Activated CD4-positive, alpha-beta T cell treated with anti-CD3 and anti-CD28 coated beads, Interleukin-2, amount 50 U/mL, for 4 hours (primary cell): ENCODE data around the gene PDE6G.

Experiments
- DNase-seq, 2 experiments: peaks; one replicate each; pipeline ENCODE4 v3.0.0-alpha.2; 2020

The PDE6G gene

DNA sequence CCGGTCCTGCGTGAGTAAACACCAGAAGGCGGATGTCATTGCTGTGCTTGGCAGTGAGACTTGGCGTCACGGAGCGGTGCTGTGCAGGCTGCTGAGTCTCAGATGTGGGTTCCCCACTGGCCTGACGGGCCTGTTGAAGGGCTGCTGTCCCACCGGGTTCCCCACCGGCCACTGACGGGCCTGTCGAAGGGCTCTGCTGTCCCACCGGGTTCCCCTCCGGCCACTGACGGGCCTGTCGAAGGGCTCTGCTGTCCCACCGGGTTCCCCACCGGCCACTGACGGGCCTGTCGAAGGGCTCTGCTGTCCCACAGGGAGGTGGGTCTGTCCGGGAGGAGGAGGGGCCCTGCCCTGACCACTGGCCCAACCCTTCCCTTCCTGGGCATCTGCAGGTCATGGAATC, 30.3 kb upstream of the PDE6G start:
- DNase-seq, result no peak

DNA sequence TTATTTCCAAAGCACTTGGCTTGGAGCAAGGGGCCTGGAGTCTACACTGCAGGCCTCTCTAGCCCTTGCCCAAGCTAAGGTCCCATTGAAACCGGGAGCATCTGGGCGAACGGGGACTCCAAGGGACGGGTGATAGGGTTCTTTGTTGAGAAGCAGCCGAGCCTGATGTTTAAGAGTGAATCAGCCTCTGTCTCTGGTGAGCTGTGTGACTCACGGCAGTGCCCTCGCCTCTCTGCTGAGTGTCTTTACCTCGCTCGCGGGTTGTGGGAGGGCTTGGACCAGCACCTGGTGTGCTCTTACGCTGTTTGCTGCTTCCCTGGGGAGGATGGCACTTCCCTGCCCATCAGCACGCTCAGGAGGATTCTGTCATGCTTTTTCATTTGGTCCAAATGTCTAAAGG, 28.8 kb upstream of the PDE6G start:
- peak; percentile 51 to 52 for DNase-seq

DNA sequence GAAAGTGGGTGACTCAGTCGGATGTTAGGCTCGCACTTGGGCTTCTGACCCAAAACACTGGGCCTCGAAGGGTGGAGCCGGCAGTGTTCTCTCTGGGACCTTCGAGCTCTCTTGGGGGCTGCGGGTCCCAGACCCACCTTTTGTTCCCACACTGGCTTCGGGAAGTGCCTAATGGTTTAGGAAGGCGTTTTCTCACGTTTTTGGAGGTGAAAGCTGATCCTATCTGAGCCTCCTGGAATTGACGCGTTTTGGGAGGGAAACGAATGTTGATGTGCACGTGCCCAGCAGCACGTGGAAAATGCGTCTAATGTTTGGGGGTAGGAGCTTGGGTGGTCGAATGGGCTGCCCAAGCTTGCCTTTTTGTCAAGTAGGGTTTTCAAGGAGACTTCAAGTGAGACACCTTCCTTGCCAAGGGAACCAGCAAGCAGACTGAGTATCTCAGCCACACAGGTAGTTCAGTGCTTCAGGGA, 28.1 kb upstream of the PDE6G start:
- DNase-seq, result no peak

DNA sequence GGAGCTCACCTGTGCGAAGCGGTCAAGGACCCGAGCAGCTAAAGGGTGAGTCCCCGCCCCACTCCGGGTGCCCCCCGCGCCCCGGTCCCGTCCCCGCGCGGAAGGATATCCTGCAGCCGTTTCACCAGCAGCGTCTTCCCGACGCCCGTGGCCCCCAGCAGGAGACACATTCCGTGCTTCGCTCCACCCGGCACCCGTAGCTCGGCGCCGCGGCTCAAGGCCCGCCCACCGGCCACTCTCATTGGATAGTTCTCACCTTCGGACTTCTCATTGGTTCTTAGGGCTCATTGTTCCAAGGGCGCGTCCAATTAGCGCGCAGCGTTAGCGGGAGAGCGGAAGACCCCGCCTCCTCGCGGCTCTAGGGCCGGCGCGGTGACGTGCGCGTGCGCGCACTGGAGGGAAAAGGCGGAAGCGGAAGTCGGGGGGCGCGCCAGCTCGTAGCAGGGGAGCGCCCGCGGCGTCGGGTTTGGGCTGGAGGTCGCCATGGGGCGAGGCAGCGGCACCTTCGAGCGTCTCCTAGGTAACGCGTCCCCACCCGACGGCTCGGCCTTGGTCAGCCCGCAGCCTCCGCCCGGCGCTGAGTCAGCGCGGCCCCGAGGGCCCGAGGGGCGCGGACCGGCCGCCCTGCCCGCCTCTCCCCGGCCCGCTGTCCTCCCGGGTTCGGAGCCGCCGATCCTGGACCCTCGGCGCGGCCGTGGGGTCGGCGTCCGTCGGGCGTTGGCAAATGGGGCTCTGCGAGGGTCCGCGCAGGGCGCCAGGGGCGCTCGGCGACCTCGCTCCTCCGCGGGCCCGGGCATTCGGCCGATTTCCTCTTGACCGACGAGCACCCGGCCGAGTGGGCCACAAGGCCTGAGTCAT, 27.5 kb upstream of the PDE6G start, which contains the start of the genes ARL16 and HGS:
Gene ARL16 (minus strand): TSS at position 214 of the 858 bp plus-strand sequence. CDS start 44 bp downstream, at position 170.
Gene HGS (plus strand): TSS at position 428 of the 858 bp plus-strand sequence. CDS start 56 bp downstream, at position 484.
- DNase-seq, result peak; percentile 95 to 96

DNA sequence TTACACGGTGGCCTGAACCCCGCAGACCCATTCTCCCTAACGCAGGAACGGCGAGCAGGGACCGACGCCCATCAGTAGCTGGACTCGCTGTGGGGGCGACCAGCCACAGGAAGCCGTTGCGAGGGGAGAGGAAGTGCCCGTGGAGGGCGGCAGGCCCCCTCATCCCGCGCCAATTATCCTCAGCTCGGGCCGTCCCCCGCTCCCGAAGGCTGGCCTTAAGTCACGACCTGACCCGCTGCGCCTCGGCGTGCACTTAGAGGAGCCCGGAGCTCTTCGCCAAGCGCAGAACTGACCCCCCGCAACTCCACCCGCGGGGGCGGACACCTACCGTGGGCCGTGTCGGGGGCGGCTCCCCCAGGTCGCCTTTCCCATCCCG, 26.9 kb upstream of the PDE6G start:
- no peak for DNase-seq

DNA sequence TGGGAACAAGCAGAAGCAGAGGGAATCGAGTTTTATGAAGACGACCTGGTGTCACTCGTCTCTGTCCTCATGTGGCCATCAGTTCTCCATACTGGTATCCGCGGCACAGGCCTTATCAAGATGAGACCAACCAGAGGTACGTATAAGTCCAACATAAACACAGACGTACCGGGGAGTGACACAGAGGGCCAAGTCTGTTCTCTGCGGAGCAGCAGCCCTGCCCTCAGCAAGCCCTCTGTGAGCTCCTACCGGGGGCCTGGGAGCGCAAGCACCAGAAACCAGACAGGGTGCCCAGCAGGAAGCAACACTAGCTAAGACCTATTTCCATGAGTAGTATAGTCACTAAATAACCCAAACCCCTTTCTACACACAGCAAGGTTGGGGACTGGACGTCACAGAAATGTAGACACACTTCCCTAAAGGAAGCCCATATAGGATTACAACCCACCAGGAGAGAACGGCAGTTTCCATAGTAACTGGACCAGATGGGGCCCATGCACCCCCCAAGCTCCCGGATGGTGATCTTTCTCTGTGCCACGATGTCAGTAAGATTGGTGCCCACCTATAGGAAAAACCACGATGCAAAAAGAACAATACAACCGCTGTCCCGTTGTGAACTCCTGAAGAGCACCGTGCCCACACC, 26.3 kb upstream of the PDE6G start:
- DNase-seq, result no peak

DNA sequence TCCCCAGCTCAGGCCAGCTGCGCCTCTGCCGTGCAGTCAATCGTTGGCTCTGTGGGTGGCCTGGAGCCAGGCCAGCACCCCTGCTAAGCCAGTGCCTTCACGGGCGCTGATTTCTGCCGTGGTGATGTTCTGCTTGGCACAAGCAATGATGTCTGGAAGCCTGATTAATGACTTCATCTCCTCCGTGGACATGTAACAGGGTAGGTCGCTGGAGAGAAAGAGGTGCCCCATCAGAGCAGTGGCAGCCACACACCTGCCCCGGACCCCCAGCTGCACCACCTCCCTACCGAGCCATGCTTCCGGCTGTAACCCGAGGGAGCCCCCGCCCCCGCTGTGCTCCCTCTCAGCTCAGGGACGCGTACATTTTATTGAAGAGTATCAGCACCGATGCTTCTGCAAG, 25.3 kb upstream of the PDE6G start:
- no peak for DNase-seq

DNA sequence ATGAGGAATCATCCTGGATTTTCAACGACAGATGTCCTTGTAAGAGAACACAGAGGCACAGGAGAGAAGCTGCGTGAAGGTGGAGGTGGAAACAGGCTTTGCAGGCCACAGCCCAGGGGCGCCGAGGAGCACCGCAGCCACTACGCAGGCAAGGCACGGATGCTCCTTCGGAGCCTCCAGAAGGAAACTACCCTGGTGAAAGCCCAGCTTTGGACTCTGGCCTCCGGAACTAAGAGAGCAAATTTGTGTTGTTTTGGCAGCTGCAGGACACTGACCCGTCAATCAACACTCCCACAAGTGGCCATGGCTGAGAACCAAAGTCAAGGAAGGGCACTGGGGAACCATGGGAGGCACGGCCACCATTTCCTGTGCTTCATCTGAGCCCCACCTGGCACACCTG, 23.8 kb upstream of the PDE6G start:
- DNase-seq, result no peak

DNA sequence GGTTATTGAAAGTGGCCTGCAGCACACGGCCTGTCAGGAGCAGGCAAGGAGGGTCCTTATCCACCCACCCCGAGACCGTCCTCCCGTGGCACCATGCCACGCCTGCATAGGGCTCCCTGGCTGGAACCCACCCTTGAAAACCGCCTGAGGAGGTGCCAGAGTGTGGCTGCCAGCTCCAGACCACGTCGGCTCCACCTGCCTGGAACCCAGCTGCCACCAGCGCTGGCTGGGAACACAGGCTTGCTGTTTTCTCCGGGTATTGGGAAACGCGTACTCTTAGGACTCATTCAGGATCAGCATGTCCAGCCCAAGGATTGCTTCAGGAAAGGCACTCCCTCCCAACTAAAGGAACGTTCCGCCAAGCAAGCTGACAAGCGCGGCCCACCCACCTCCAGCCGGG, 20.6 kb upstream of the PDE6G start:
- no peak for DNase-seq

DNA sequence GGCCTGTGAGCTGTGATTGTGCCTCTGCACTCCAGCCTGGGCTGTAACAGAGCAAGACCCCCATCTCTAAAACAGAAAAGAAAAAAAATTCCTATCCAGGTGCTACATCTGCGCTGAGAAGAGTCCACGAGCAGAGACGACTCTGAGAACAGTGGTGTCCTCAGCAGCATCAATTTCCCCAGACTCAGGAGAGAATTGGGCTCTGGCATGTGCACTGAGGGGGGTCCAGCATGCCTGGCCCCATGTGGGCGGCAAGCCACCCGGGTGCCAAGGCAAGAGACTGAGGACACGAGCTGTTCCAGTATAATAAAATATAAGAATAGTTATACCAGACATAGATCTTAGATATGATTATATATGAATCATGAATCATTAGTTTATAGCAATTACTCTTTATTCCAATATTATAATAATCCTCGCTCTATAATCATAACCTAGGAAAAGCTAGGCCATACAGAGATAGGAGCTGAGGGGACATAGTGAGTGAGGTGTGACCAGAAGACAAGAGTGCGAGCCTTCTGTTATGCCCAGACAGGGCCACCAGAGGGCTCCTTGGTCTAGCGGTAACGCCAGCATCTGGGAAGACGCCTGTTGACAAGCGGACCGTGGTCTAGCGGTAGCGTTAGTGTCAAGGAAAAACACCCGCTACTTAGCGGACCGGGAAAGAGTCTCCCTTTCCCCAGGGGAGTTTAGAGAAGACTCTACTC, 19.3 kb upstream of the PDE6G start:
- peak; percentile 13 to 21 for DNase-seq

DNA sequence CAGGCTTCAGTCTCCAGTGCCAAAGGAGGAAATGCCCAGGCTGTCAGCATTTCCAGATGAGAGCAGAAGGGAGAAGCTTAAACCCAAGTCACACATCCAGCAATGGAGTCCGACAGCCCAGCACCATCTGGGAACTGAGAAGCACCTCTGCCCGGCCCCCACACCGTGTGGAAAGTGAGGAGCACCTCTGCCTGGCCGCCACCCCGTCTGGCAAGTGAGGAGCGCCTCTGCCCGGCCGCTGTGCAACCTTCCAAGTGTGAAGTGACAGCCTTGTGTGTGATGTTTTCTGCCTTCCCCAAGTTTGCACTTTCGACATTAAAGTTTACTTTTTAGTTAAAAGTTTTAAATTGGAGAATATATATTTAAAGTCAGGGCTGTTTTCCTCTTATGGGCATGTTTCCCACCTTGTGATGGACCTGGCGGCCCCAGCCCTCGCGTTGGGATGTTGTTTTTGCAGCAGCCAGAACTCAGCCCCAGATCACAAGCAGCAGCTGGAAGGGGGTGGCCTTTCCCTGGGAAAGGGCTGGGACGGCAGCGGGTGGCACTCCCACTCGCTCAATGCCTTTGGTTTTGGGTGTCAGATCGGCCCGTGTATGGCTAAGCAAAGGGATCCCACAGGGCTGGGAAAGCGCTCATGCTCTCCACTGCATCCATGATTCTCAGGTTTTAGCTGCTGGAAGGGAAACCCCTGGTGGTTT, 17.4 kb upstream of the PDE6G start:
- DNase-seq, result no peak

DNA sequence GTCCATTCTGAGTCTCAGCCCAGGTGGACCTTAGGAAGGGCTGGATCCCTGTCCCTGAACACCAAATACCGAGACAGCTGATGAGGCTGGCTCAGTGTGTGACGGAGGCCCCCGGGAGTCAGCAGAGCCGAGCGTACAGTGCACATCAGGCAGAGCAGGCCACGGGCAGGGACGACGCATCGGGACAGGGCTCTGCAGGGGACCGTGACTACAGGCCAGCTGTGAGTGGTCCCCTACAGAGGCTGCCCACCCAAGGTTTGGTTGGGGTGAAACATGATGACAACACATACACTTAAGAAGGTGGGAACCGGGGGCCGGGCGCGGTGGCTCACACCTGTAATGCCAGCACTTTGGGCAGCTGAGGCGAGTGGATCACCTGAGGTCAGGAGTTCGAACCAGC, 16.6 kb upstream of the PDE6G start:
- DNase-seq, result no peak

DNA sequence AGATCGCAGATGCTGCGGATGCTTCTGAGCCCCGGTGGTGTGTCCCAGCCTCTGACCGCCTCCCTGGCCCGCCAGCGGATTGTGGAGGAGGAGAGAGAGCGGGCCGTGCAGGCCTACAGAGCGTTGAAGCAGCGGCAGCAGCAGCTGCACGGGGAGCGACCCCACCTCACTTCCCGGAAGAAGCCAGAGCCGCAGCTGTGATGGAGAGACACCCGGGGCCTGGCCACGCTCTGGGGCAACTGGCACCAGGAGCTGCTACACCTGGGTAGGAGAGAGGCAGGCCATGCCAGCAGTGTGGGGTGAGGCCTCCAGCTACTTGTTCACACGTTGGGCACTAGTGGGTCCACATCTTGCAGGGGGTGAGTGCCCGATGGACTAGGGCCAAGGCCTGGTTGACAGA, 16.2 kb upstream of the PDE6G start:
- no peak for DNase-seq

DNA sequence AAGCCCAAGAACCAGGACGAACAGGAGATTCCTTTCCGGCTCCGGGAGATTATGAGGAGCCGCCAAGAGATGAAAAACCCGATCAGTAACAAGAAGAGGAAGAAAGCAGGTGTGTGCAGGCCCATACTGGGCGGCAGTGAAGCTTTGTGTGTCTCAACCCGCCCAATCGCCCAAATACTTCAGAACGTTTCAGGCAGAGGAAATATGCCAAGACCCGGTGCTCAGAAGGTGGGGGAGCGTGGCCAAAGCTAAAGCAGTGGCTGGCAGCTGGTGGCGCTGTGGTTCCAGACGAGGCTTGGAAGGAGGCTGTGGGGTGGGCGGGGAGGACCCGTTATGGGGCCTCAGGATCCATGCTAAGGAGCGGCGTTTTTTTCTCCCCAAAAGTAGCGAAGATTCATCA, 11.4 kb upstream of the PDE6G start:
- DNase-seq, result no peak

DNA sequence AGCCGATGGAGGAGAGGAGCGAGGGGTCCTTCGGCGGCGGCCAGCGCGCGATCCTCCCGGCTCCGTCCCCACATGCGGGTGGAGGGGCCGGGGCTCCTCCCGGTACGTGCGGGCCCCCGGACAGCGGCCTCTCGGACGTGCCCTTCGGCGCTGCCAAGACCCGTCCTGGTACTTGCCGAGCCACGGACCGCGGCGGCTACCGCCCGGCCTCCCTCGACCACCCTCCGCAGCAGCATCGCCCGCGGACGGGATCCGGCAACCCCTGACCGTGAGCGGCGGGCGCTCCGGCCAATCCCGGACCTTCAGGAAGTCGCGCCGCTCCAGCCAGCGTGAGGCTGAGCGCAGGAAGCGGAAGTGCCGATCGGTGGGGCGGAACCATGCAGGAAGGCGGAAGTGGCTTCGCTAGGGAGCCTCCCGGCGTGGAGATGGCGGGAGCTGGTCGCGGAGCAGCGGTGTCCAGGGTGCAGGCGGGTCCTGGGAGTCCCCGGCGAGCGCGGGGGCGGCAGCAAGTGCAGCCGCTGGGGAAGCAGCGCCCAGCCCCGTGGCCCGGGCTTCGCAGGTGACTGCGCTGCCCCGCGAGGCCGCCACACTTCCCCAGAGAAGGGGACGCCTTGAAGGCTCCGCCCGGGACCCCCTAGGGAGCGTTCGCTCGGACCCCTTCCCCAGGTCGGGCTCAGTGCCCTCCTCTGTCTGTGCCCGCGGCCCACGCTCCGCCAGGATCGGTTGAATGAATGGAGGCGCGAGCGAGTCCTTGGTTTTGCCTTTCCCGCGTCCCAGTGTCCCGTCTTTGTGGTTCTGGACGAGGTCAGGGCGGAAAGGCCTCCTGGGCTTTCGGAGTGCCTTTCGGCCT, 10.2 kb upstream of the PDE6G start, which contains the start of the genes CCDC137 and OXLD1:
Gene CCDC137 (plus strand): TSS at position 396 of the 850 bp plus-strand sequence. CDS start 30 bp downstream, at position 426.
Gene OXLD1 (minus strand): TSS at position 264 of the 850 bp plus-strand sequence. CDS start 28 bp downstream, at position 236.
- DNase-seq, result peak; percentile 85 to 87

DNA sequence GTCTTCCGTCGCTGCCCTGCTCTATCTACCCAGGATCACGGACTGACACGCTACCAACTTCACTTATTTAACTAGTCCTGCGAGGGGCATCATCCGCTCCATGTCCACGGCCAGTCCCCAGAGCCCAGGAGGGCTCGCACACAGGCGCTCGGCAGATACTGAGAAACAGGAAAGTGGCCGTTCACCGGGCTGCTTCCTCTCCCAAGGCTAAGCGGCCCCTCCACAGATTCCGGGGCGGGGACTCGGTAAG, 9.7 kb upstream of the PDE6G start:
- peak in 1 of 2 experiments; percentile 9 for DNase-seq

DNA sequence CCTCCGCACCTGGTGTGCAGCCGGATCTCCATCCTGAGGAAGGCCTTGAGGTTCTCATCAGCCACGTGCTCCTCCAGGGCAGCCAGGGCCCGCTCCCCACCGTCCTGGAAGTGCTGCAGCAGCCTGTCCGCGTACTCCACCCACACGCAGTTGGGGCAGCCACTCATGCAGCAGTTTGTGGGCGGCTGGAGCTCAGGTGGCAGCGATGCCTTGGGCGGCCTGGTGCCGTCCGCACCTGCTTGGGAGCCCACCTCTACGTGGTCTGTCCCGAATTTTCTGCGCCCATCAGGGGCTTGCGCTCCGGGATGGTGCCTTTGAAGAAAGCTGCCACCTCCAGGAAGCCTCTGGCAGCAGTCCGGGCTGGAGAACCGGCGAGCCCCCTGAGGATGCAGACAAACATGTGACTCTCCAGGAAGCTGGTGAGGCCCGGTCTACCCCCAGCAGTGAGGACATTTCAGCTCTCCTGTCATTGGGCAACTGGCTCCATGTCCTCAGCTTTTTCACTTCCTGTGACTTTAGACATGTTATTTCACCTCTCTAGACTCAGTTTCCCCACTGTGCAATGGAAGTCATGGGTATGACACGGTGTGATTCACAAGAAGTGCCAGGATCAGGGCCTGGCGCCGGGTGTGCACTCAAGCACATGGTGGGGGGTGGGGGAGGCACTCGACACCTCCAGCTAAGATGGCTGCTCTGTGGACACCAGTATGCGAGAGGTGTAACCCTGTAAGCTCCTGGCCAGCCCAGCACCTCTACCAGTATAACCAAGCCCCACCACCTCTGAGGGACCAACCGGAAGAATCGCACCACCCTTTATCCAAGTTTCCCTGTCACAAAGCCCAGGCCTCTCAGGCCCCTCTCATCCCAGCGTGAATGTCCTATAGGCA, 9.1 kb upstream of the PDE6G start:
- peak; percentile 64 to 67 for DNase-seq

DNA sequence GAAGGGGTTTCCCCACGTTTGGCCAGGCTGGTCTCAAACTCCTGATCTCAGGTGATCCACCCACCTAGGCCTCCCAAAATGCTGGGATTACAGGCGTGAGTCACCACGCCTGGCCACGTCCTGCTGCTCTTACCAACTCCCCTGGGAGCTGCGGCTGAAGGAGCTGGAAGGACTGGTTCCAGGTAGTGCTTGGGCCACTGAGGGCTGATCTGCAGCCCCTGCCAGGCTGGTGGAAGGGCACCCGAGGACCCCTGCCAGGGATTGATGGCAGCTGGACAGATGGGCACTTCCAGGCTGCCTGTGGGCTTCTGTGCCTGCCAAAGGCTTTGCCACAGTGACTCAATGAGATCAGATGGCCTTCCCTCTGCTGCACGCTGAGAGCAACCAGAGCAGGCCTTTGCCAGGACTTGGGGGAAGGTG, 7.7 kb upstream of the PDE6G start:
- no peak for DNase-seq

DNA sequence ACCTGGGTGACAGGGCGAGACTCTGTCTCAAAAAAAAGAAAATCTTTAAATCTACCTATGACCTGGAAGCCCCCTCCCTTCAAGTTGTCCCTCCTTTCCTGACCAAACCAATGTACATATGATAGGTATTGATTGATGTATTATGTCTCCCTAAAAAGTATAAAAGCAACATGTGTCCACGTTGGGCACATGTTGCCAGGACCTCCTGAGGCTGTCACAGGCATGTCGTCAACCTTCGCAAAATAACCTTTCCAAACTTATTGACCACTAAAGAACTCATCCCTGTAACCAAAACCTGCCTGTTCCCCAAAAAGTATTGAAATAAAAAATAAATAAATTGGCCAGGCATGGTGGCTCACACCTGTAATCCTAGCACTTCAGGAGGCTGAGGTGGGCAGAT, 5.7 kb upstream of the PDE6G start:
- no peak for DNase-seq

DNA sequence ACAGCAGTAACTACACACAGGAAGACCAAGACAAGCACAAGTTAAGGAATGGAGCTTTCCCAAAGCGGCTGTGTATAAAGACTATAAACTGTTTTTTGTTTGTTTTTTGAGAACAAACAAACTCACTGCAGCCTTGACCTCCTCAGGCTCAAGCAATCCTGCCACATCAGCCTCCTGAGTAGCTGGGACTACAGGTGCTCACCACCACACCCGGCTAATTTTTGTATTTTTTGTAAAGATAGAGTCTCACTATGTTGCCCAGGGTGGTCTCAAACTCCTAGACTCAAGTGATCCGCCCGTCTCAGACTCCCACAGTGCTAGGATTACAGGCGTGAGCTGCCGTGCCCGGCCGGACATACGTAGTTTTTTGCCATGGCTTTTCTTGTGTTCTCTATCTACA, 4.1 kb upstream of the PDE6G start:
- DNase-seq, result no peak

DNA sequence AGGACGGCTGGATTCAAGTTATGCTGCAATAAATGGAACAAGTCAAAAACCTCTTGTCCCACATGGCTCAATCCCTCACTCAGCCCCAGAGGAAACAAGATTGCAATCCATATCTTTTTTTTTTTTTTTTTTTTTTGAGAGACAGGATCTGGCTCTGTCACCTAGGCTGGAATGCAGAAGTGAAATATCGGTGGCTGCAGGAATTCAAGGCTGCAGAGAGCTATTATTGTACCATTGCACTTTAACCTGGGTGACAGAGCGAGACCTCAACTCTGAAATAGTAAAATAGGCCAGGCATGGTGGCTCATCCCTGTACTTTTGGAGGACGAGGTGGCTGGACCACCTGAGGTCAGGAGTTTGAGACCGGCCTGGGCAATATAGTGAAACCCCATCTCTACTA, 2.7 kb upstream of the PDE6G start:
- no peak for DNase-seq
